GM18861 (cell line): Measurements from ENCODE around the gene AOC3.
"Not testable (repeated sequence)": the region's sequence is repeated elsewhere in the genome, so short reads cannot be mapped to it uniquely, and the experiment has no call there.

Source experiments
- ATAC-seq: cut with Tn5 transposase; IDR thresholded peaks from one replicate; pipeline ENCODE4 v1.9.1; 2021; ENCODE audit not compliant: unreplicated experiment

The AOC3 gene

DNA sequence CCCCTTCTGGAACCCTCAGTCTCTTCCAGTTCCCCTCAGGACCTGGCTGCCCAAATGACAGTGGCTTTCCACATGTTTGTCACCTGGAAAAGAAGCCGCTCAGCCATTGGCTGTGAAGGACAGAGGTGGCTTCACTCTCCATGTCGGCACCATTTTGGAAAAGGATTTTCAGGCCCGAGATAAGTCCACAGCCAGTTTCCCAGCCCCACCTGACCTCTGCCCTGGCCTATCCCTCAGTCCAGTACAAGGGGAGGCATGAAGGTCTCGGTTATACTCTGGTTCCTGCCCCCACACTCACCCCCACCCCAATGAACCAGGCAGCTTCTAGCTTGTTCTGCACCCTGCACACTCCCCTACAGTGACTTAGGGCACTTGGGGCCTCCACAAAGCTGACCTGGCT lies 15.2 kb downstream of the AOC3 start:
- ATAC-seq, result no peak

GRCh38 chr17:42866631-42867575 lies 15.9 kb downstream of the AOC3 start:
- no peak for ATAC-seq

GRCh38 chr17:42867694-42868261 lies 16.8 kb downstream of the AOC3 start:
- ATAC-seq, result not testable (repeated sequence)

GRCh38 chr17:42868338-42868737 lies 17.3 kb downstream of the AOC3 start:
- ATAC-seq, result no peak

- ATAC-seq, result no peak
Observed at GRCh38 chr17:42871647-42872046, 20.6 kb downstream of the AOC3 start.

DNA sequence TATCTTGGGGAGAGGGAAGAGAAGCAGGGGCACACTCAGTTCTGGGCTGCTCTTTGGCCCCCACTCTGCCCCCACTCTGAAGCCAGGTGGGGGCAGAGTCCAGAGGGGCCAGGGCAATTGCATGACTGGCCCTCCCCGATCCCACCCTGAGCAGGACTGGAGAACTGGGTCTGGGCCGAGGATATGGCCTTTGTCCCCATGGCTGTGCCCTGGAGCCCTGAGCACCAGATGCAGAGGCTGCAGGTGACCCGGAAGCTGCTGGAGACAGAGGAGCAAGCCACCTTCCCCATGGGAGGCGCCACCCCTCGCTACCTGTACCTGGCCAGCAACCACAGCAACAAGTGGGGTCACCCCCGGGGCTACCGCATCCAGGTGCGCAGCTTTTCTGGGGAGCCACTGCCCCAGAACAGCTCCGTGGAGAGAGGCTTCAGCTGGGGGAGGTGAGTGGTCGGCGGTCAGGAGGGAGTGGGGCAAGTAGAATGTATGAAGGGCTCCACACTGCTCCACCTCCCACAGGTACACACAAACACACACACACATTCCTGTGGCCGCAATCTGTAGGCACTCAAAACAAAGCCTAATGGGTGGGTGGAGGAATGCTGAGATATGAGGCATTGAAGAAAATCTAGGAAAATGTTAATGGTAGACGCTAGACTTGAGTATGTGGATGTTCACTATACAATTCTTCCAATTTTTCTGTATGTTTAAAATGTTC lies 21.4 kb downstream of the AOC3 start:
- no peak for ATAC-seq

DNA sequence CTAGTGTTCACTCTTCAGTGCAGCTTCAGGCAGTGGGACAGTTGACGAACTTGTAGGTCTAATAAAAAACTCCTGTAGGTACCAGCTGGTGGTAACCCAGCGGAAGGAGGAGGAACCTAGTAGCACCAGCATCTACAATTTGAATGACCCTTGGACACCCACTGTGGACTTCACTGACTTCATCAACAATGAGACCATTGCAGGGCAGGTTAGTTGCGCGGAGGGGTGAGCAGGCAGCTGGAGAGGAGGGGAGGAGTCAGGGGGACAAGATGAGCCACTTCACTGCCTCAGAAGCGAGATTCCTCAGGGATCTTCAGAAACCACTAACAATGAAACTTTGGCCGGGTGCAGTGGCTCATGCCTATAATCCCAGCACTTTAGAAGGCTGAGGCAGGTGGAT lies 22.3 kb downstream of the AOC3 start:
- no peak for ATAC-seq

DNA sequence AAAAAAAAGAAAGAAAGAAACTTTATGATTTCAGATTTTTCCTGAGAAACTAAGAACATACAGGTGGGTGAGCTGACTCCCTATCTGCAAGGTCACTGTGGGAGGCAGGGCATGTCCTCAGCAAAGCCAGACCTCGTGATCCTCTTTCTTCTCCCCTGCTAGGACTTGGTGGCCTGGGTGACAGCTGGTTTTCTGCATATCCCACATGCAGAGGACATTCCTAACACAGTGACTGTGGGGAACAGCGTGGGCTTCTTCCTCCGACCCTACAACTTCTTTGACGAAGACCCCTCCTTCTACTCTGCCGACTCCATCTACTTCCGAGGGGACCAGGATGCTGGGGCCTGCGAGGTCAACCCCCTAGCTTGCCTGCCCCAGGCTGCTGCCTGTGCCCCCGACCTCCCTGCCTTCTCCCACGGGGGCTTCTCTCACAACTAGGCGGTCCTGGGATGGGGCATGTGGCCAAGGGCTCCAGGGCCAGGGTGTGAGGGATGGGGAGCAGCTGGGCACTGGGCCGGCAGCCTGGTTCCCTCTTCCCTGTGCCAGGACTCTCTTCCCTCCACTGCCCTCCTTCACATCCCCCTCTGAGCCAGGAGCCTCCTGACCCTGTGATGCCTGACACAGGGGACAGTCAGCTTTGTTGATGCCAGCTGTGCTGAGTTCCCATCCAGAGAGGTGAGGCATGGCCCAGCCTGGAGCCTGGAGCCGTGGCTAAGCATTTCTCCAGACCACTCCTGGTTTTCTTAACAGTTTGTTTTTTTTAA lies 23.1 kb downstream of the AOC3 start:
- not testable (repeated sequence) for ATAC-seq

GRCh38 chr17:42877037-42877436 lies 26.0 kb downstream of the AOC3 start:
- no peak for ATAC-seq

GRCh38 chr17:42878123-42878880 lies 27.3 kb downstream of the AOC3 start:
- no peak for ATAC-seq

DNA sequence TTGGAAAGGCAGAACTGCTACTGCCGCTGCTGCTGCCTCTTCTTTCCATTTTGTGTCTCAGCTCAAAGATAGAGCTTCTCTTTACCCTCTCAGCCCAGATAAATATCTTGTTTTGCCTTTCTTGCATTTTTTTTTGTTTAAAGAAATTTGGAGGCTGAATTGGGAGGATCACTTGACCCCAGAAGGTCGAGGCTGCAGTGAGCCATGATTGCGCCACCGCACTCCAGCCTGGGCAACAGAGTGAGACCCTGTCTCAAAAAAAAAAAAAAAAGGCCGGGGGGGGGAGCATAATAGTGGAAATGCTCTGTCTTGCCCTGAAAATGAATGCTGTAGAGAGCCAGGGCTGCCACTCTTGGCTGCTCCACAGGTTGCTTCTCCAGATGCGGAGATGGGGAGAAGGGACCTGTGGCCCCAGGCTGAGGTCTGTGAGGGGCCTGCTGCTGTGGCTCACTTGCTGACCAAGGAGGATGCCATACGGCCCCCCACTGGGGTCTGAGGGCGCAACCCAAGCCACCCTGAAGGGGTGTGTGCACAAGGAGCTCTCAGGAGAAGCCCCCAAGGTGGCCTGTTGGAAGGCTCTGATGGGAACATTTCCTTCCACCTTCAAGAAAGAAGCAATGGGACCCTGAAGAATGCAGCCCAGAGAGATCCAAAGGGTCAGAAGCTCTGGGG lies 28.1 kb downstream of the AOC3 start:
- ATAC-seq, result no peak

- ATAC-seq, result no peak
Observed at GRCh38 chr17:42879596-42879985, 28.6 kb downstream of the AOC3 start.

GRCh38 chr17:42880776-42881310 lies 29.8 kb downstream of the AOC3 start:
- ATAC-seq, result no peak

GRCh38 chr17:42881706-42882105 lies 30.7 kb downstream of the AOC3 start:
- not testable (repeated sequence) for ATAC-seq

- no peak for ATAC-seq
Observed at GRCh38 chr17:42882166-42882565, 31.2 kb downstream of the AOC3 start.

GRCh38 chr17:42883802-42884558 lies 33.0 kb downstream of the AOC3 start:
- ATAC-seq, result no peak

DNA sequence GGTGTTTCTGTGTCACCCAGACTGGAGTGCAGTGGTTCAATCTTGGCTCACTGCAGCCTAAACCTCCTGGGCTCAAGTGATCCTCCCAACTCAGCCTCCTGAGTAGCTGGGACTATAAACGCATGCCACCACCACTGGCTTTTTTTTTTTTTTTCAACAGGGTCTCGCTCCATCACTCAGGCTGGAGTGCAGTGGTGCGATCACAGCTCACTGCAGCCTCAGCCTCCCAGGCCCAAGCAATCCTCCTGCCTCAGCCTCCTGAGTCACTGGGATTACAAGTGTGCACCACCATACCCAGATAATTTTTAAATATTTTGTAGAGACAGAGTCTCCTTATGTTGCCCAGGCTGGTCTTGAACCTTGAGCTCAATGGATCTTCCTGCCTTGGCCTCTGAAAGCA lies 34.8 kb downstream of the AOC3 start:
- not testable (repeated sequence) for ATAC-seq

DNA sequence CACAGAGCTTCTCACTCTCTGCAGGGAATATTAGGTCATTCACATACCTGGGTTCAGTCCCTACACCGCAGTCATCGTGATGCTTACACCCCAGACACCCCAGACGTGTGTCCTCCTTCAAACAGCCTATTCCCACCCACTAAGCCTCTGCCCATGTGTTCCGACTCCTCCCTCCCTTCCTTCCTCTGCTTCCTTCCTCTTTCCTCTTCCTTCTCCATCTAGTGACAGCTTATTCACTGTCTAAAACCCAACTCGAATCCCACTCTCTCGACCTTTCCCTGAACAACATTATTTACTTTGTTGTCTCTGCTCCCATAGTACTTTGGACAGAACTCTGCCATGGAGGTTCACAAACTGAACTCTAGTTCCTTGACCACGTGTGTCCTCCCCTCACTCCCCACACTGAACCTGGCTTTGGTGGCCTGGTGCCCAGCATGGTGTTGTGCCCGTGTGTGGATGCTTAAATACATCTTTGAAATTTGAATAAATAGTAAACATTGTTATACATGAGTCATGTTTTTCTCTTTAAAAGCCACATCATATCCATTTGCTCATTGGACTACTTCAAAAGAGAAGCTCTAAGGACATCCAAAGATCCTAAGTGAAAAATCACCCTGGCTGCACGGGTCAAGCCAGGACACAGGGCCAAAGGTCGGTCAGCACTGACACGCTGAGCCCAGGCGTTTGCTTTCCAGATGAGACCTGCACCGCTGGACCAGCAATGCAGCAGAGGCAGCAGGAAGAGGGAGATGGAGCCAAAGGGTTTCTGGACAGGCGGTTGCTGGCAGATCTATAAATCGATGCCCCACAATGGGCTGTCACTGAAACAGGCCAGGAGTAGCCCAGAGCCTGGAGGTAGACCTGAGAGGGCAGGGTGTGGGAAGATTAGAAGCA lies 35.5 kb downstream of the AOC3 start:
- no peak for ATAC-seq
